GM18868 (cell line): ENCODE results near the gene PAK5.

Experiments
- ATAC-seq: cut with Tn5 transposase; IDR thresholded peaks from one replicate; pipeline ENCODE4 v1.9.1; 2021; ENCODE audit warnings: mild to moderate bottlenecking, moderate library complexity; ENCODE audit not compliant: unreplicated experiment

Gene PAK5

GRCh38 chr20:9581509-9581908, 257.4 kb downstream of the PAK5 start:
- ATAC-seq, result no peak

- no peak for ATAC-seq
Observed at GRCh38 chr20:9578594-9578993, 260.3 kb downstream of the PAK5 start.

- ATAC-seq, result no peak
Observed at GRCh38 chr20:9577397-9577796, 261.5 kb downstream of the PAK5 start.

- ATAC-seq, result no peak
Observed at GRCh38 chr20:9576695-9577094, 262.2 kb downstream of the PAK5 start.

GRCh38 chr20:9575836-9576235, 263.0 kb downstream of the PAK5 start:
- no peak for ATAC-seq

GRCh38 chr20:9574776-9575175, 264.1 kb downstream of the PAK5 start:
- ATAC-seq, result no peak

- ATAC-seq, result no peak
Observed at GRCh38 chr20:9574181-9574580, 264.7 kb downstream of the PAK5 start.

GRCh38 chr20:9573335-9574151, 265.3 kb downstream of the PAK5 start:
- no peak for ATAC-seq

- ATAC-seq, result no peak
Observed at GRCh38 chr20:9572670-9573069, 266.2 kb downstream of the PAK5 start.

GRCh38 chr20:9571783-9572182, 267.1 kb downstream of the PAK5 start:
- ATAC-seq, result no peak

- ATAC-seq, result no peak
Observed at GRCh38 chr20:9570612-9571011, 268.3 kb downstream of the PAK5 start.

- ATAC-seq, result no peak
Observed at GRCh38 chr20:9566977-9567376, 271.9 kb downstream of the PAK5 start.

GRCh38 chr20:9565910-9566550, 272.8 kb downstream of the PAK5 start:
- ATAC-seq, result no peak

GRCh38 chr20:9557411-9557810, 281.5 kb downstream of the PAK5 start:
- no peak for ATAC-seq

- peak; percentile 58 for ATAC-seq
Observed at GRCh38 chr20:9555781-9556180, 283.1 kb downstream of the PAK5 start.

GRCh38 chr20:9551808-9552550, 286.9 kb downstream of the PAK5 start:
- ATAC-seq, result no peak

GRCh38 chr20:9550871-9551270, 288.0 kb downstream of the PAK5 start:
- no peak for ATAC-seq

- ATAC-seq, result no peak
Observed at GRCh38 chr20:9550283-9550682, 288.6 kb downstream of the PAK5 start.

- no peak for ATAC-seq
Observed at GRCh38 chr20:9543214-9543613, 295.7 kb downstream of the PAK5 start.

- ATAC-seq, result no peak
Observed at GRCh38 chr20:9535449-9535848, 303.4 kb downstream of the PAK5 start.

GRCh38 chr20:9534025-9534424, 304.9 kb downstream of the PAK5 start:
- no peak for ATAC-seq
